ENCODE data around the gene SPPL3. TPM values are rescaled to one million over a fixed set of nuclear protein-coding genes. Genes with fewer than 3 reads are reported as not detected.
"Not testable (repeated sequence)": the region's sequence is repeated elsewhere in the genome, so short reads cannot be mapped to it uniquely, and the experiment has no call there.

The SPPL3 gene
- total and polyA plus RNA-seq, 2 experiments from 2014 or later: 10.9 to 27.8 TPM

GRCh38 chr12:120838629-120839383 lies 65.4 kb downstream of the SPPL3 start:
- H3K27me3 ChIP-seq (ENCODE audit: insufficient read depth); H3K4me2 ChIP-seq; ATAC-seq; H3K36me3 Mint-ChIP-seq (ENCODE audit: low read depth); H3K36me3 ChIP-seq (ENCODE audit: insufficient read depth); H3K27ac ChIP-seq (ENCODE audit: low read depth); H3K9me3 Mint-ChIP-seq; H3K27me3 Mint-ChIP-seq (ENCODE audit: insufficient read depth, low read depth, poor library complexity); H2AFZ ChIP-seq; H3K9me2 ChIP-seq (ENCODE audit: insufficient read depth); H3F3A ChIP-seq (replicated peaks; ENCODE audit: low read depth); DNase-seq (ENCODE audit: low spot score); H3K4me3 Mint-ChIP-seq; H3K4me3 ChIP-seq; H3K27ac Mint-ChIP-seq: not testable (repeated sequence)
- H3K4me1 ChIP-seq (ENCODE audit: insufficient read depth): 0 out of 2 replicates have a peak, but pooled peaks cover 12% of the 10 kb centered on the region
- peaks cover 62% of the 10 kb centered on the region for H3K79me2 ChIP-seq (replicated peaks; ENCODE audit: insufficient read depth)
- peaks cover 29% of the 10 kb centered on the region for H4K20me1 ChIP-seq (replicated peaks; ENCODE audit: insufficient read depth)
- H3K4me1 Mint-ChIP-seq: peaks cover 12% of the 10 kb centered on the region; the same call in 2 of the 3 replicates

GRCh38 chr12:120836114-120836684 lies 68.0 kb downstream of the SPPL3 start:
- Histone ChIP-seq H3K4me2 (no peak overlapping the region), H3F3A (replicated peaks; ENCODE audit: low read depth) (no peaks in the 10 kb centered on the region), H2AFZ (no peak overlapping the region), H3K9me2 (ENCODE audit: insufficient read depth) (no peaks in the 10 kb centered on the region), H3K27ac (ENCODE audit: low read depth) (no peak overlapping the region), H3K79me2 (replicated peaks; ENCODE audit: insufficient read depth) (peaks cover 70% of the 10 kb centered on the region), H4K20me1 (replicated peaks; ENCODE audit: insufficient read depth) (peaks cover 26% of the 10 kb centered on the region), H3K4me3 (no peak overlapping the region), H3K36me3 (ENCODE audit: insufficient read depth) (no peaks in the 10 kb centered on the region), H3K27me3 (ENCODE audit: insufficient read depth) (no peaks in the 10 kb centered on the region), H3K4me1 (ENCODE audit: insufficient read depth) (0 out of 2 replicates have a peak, but pooled peaks cover 12% of the 10 kb centered on the region)
- TF ChIP-seq, protein P1, sequence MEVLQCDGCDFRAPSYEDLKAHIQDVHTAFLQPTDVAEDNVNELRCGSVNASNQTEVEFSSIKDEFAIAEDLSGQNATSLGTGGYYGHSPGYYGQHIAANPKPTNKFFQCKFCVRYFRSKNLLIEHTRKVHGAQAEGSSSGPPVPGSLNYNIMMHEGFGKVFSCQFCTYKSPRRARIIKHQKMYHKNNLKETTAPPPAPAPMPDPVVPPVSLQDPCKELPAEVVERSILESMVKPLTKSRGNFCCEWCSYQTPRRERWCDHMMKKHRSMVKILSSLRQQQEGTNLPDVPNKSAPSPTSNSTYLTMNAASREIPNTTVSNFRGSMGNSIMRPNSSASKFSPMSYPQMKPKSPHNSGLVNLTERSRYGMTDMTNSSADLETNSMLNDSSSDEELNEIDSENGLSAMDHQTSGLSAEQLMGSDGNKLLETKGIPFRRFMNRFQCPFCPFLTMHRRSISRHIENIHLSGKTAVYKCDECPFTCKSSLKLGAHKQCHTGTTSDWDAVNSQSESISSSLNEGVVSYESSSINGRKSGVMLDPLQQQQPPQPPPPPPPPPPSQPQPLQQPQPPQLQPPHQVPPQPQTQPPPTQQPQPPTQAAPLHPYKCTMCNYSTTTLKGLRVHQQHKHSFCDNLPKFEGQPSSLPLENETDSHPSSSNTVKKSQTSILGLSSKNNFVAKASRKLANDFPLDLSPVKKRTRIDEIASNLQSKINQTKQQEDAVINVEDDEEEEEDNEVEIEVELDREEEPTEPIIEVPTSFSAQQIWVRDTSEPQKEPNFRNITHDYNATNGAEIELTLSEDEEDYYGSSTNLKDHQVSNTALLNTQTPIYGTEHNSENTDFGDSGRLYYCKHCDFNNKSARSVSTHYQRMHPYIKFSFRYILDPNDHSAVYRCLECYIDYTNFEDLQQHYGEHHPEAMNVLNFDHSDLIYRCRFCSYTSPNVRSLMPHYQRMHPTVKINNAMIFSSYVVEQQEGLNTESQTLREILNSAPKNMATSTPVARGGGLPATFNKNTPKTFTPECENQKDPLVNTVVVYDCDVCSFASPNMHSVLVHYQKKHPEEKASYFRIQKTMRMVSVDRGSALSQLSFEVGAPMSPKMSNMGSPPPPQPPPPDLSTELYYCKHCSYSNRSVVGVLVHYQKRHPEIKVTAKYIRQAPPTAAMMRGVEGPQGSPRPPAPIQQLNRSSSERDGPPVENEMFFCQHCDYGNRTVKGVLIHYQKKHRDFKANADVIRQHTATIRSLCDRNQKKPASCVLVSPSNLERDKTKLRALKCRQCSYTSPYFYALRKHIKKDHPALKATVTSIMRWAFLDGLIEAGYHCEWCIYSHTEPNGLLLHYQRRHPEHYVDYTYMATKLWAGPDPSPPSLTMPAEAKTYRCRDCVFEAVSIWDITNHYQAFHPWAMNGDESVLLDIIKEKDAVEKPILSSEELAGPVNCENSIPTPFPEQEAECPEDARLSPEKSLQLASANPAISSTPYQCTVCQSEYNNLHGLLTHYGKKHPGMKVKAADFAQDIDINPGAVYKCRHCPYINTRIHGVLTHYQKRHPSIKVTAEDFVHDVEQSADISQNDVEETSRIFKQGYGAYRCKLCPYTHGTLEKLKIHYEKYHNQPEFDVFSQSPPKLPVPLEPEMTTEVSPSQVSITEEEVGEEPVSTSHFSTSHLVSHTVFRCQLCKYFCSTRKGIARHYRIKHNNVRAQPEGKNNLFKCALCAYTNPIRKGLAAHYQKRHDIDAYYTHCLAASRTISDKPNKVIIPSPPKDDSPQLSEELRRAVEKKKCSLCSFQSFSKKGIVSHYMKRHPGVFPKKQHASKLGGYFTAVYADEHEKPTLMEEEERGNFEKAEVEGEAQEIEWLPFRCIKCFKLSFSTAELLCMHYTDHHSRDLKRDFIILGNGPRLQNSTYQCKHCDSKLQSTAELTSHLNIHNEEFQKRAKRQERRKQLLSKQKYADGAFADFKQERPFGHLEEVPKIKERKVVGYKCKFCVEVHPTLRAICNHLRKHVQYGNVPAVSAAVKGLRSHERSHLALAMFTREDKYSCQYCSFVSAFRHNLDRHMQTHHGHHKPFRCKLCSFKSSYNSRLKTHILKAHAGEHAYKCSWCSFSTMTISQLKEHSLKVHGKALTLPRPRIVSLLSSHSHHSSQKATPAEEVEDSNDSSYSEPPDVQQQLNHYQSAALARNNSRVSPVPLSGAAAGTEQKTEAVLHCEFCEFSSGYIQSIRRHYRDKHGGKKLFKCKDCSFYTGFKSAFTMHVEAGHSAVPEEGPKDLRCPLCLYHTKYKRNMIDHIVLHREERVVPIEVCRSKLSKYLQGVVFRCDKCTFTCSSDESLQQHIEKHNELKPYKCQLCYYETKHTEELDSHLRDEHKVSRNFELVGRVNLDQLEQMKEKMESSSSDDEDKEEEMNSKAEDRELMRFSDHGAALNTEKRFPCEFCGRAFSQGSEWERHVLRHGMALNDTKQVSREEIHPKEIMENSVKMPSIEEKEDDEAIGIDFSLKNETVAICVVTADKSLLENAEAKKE (CRISPR knock-in tag; IDR thresholded peaks at IDR 0.05): peak; percentile 66; the same call in 1 of the 2 replicates
- TF ChIP-seq ZNF114 (CRISPR knock-in tag; IDR thresholded peaks at IDR 0.05) (no peak), ZNF331 (CRISPR knock-in tag; IDR thresholded peaks at IDR 0.05; ENCODE audit: low read depth) (peak; percentile 82), NANOG (IDR thresholded peaks at IDR 0.05; ENCODE audit: borderline replicate concordance) (no peak), POLR2AphosphoS5 (IDR thresholded peaks at IDR 0.05; ENCODE audit: low read depth) (no peak)
- H3K9me3 Mint-ChIP-seq: no peaks in the 10 kb centered on the region
- no peak overlapping the region for H3K27ac Mint-ChIP-seq
- H3K4me1 Mint-ChIP-seq: peaks cover 20% of the 10 kb centered on the region
- H3K27me3 Mint-ChIP-seq (ENCODE audit: insufficient read depth, low read depth, poor library complexity): no peaks in the 10 kb centered on the region
- H3K36me3 Mint-ChIP-seq (ENCODE audit: low read depth): peaks cover under 1% of the 10 kb centered on the region; the same call in 1 of the 3 replicates
- ATAC-seq (peak; percentile 82), DNase-seq (ENCODE audit: low spot score) (no peak)
- no peak overlapping the region for H3K4me3 Mint-ChIP-seq

Measured in GM23338 (cell line).